ENCODE results near the gene PTCHD1. TPM values are rescaled to one million over a fixed set of nuclear protein-coding genes. Genes with fewer than 3 reads are reported as not detected.

The PTCHD1 gene
- total and polyA plus RNA-seq, 2 of the 4 experiments (the other 2 are of a cell fraction): not detected

DNA sequence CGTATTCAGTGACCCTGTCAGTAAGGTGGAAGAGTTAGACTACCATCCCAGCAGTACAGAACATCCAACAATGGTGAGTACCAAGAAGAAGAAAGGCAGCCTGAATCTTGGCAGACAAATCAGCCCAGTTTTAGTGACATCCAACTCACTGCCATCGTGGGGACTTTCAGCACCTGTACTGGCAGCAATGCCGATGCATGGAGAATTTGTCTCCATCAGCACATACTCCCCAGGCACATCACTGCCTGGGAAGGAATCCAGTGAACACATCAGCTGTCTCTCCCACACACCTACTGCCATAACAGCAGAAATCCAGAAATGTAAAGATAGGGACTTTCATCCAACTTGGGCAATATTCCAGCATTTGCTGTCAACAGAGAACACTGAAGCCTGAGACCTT, 29.8 kb downstream of the PTCHD1 start:
- Histone ChIP-seq H3K14ac (replicated peaks; ENCODE audit: low read depth, low read length) (no peak overlapping the region), H3K9ac (ENCODE audit: low read depth, low read length) (no peak overlapping the region), H3K4me1 (ENCODE audit: control insufficient read depth, insufficient read depth, low read length) (no peaks in the 10 kb centered on the region), H4K20me1 (ENCODE audit: insufficient read depth, low read length) (no peaks in the 10 kb centered on the region), H3K4me2 (ENCODE audit: low read depth, low read length) (no peak overlapping the region), H4K91ac (ENCODE audit: insufficient read depth, low read depth, low read length) (no peak overlapping the region), H2BK15ac (ENCODE audit: low read depth, low read length) (no peak overlapping the region), H3K79me1 (ENCODE audit: low read depth in 1 of 2, low read length in 2 of 2) (no peaks in the 10 kb centered on the region), H2AFZ (replicated peaks; ENCODE audit: low read length, poor library complexity) (no peak overlapping the region), H3K4ac (ENCODE audit: low read depth, low read length) (no peak overlapping the region), H4K8ac (ENCODE audit: low read depth in 2 of 2, low read length in 2 of 2) (no peak overlapping the region), H2BK20ac (ENCODE audit: low read depth, low read length) (no peak overlapping the region), H2AK5ac (ENCODE audit: low read depth, low read length) (no peak overlapping the region), H3K36me3 (ENCODE audit: control insufficient read depth, insufficient read depth, low read length) (no peaks in the 10 kb centered on the region), H3K4me3 (ENCODE audit: insufficient read depth, low read depth, low read length) (no peak overlapping the region), H3K27ac (ENCODE audit: insufficient read depth, low read length) (no peak overlapping the region), H3K18ac (ENCODE audit: low read depth, low read length) (no peak overlapping the region), H3K9me3 (ENCODE audit: control insufficient read depth, insufficient read depth, low read length) (no peaks in the 10 kb centered on the region), H3K9me1 (ENCODE audit: insufficient read depth, low read length) (no peaks in the 10 kb centered on the region), H2BK120ac (ENCODE audit: low read depth, low read length) (no peak overlapping the region), H3K56ac (ENCODE audit: extremely low read depth, insufficient read depth, low read length) (no peak overlapping the region), H2BK5ac (ENCODE audit: low read depth, low read length, poor library complexity, severe bottlenecking) (no peak overlapping the region), H4K5ac (ENCODE audit: low read depth, low read length) (no peak overlapping the region), H3K27me3 (ENCODE audit: control insufficient read depth, insufficient read depth, low read length) (no peaks in the 10 kb centered on the region), H3K23ac (ENCODE audit: low read depth, low read length) (no peak overlapping the region), H2AK9ac (replicated peaks; ENCODE audit: low read depth, low read length, poor library complexity) (no peak overlapping the region)
- ChIA-PET CTCF (no interaction called here), POLR2A (ENCODE audit: unreplicated experiment) (no interaction called here)
- in situ Hi-C loops (cut with MboI; ENCODE audit: low sequenced_read_pairs) (no loop called here), dilution Hi-C loops (cut with HindIII; ENCODE audit: low sequenced_read_pairs, unreplicated experiment) (no loop called here), intact Hi-C loops (cut with micrococcal nuclease) (no loop called here)
- ATAC-seq (ENCODE audit: low read depth): no peak
- WGBS, 2 experiments (ENCODE audit: extremely low coverage in 2 of 2, insufficient read length in 1 of 2): 33% methylated on average over 1 of the region's 3 CpGs; no CpG with 5 or more reads in 1 of the 2 experiments
- no peak for TF ChIP-seq RFX5 (IDR thresholded peaks at IDR 0.05; ENCODE audit: low read depth, low read length)
- no peak for TF ChIP-seq MAFK (IDR thresholded peaks at IDR 0.05; ENCODE audit: low read depth, low read length)
- no peak for TF ChIP-seq RAD21 (IDR thresholded peaks at IDR 0.05; ENCODE audit: low read length)
- no peak for TF ChIP-seq CHD1 (IDR thresholded peaks at IDR 0.05; ENCODE audit: low read depth, low read length)
- TF ChIP-seq, protein P1, sequence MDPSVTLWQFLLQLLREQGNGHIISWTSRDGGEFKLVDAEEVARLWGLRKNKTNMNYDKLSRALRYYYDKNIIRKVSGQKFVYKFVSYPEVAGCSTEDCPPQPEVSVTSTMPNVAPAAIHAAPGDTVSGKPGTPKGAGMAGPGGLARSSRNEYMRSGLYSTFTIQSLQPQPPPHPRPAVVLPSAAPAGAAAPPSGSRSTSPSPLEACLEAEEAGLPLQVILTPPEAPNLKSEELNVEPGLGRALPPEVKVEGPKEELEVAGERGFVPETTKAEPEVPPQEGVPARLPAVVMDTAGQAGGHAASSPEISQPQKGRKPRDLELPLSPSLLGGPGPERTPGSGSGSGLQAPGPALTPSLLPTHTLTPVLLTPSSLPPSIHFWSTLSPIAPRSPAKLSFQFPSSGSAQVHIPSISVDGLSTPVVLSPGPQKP (IDR thresholded peaks at IDR 0.05; ENCODE audit: borderline replicate concordance, low read depth, low read length): no peak
- no peak for DNase-seq
- no TSS peak for BruUV-seq (replicated peaks)
